Neural cell (in vitro differentiated cells): ENCODE measurements around the gene PLA2G6. TPM values are rescaled to one million over a fixed set of nuclear protein-coding genes. Genes with fewer than 3 reads are reported as not detected.

Experiments used
- H2AFZ ChIP-seq: fragments of 200-600, 300-800 bp; sonication (generic), shearing (Covaris generic); 2 replicates; pipeline ENCODE4 v1.6.0; 2014; ENCODE audit warnings: low read depth, mild to moderate bottlenecking, antibody characterized with exemption, low read length, moderate library complexity
- H3F3A ChIP-seq: fragments of 200-600 bp; shearing (Covaris generic); 2 replicates; pipeline ENCODE4 v1.6.1; 2016; ENCODE audit warnings: mild to moderate bottlenecking, moderate library complexity, mixed read lengths, antibody characterized with exemption, low read length; ENCODE audit not compliant: insufficient read depth, poor library complexity, severe bottlenecking
- H3K27ac ChIP-seq: fragments of 200-600, 300-800 bp; sonication (generic), shearing (Covaris generic); 2 replicates; pipeline ENCODE4 v1.5.1; 2014; ENCODE audit warnings: mild to moderate bottlenecking, low read length, moderate library complexity
- H3K27me3 ChIP-seq: fragments of 300-800, 200-600 bp; sonication (generic), shearing (Covaris generic); 2 replicates; pipeline ENCODE4 v1.6.0; 2014; ENCODE audit warnings: mild to moderate bottlenecking, low read depth, low read length, moderate library complexity; ENCODE audit not compliant: insufficient read depth
- H3K36me3 ChIP-seq: fragments of 300-800, 200-600 bp; sonication (generic), shearing (Covaris generic); 2 replicates; pipeline ENCODE4 v1.5.1; 2014; ENCODE audit warnings: mild to moderate bottlenecking, antibody characterized with exemption, low read length, moderate library complexity; ENCODE audit not compliant: insufficient read depth
- H3K4me2 ChIP-seq: fragments of 300-800, 200-600 bp; sonication (generic), shearing (Covaris generic); 2 replicates; pipeline ENCODE4 v1.6.0; 2014; ENCODE audit warnings: mild to moderate bottlenecking, low read length
- H3K4me3 ChIP-seq: fragments of 300-800, 200-600 bp; sonication (generic), shearing (Covaris generic); 2 replicates; pipeline ENCODE4 v1.5.1; 2014; ENCODE audit warnings: mild to moderate bottlenecking, low read length, moderate library complexity
- H3K79me2 ChIP-seq: fragments of 200-600 bp; shearing (Covaris generic); replicated peaks from 2 replicates; pipeline ENCODE4 v1.6.0; 2014; ENCODE audit warnings: mild to moderate bottlenecking, low read length, moderate library complexity; ENCODE audit not compliant: insufficient read depth
- H3K9ac ChIP-seq: fragments of 300-800, 200-600 bp; sonication (generic), shearing (Covaris generic); 2 replicates; pipeline ENCODE4 v1.6.1; 2016; ENCODE audit warnings: mild to moderate bottlenecking, low read length, mixed read lengths
- H3K9me2 ChIP-seq: fragments of 200-600 bp; shearing (Covaris generic); 2 replicates; pipeline ENCODE4 v1.6.1; 2016; ENCODE audit warnings: mild to moderate bottlenecking, low read length, mixed read lengths; ENCODE audit not compliant: insufficient read depth
- H3K9me3 ChIP-seq: fragments of 200-600, 300-800 bp; sonication (generic), shearing (Covaris generic); 2 replicates; pipeline ENCODE4 v1.6.1; 2016; ENCODE audit warnings: mild to moderate bottlenecking, mixed run types, low read length, moderate library complexity, mixed read lengths
- H4K20me1 ChIP-seq: fragments of 200-600 bp; shearing (Covaris generic); 2 replicates; pipeline ENCODE4 v1.6.1; 2016; ENCODE audit warnings: mild to moderate bottlenecking, mixed run types; ENCODE audit not compliant: insufficient read depth
- CTCF ChIP-seq: fragments of 450-650 bp; IDR thresholded peaks from 2 replicates; pipeline ENCODE4 v1.5.1; 2014; ENCODE audit warnings: antibody characterized with exemption, mild to moderate bottlenecking, moderate library complexity; ENCODE audit not compliant: poor library complexity, severe bottlenecking
- EP300 ChIP-seq: fragments of 450-650 bp; conservative IDR thresholded peaks from 2 replicates; pipeline ENCODE4 v1.6.1; 2014; ENCODE audit warnings: antibody characterized with exemption, mild to moderate bottlenecking, moderate library complexity; ENCODE audit not compliant: poor library complexity, severe bottlenecking
- EZH2 ChIP-seq: fragments of 200-600, 300-800 bp; shearing (Covaris generic), sonication (generic); IDR thresholded peaks from 2 replicates; pipeline ENCODE4 v1.6.1; 2014; ENCODE audit warnings: antibody characterized with exemption, low read length, borderline replicate concordance, mild to moderate bottlenecking; ENCODE audit not compliant: insufficient read depth, poor library complexity, severe bottlenecking
- MXI1 ChIP-seq: fragments of 450-650 bp; conservative IDR thresholded peaks from 2 replicates; pipeline ENCODE4 v1.6.1; 2014; ENCODE audit warnings: antibody characterized with exemption, mild to moderate bottlenecking; ENCODE audit not compliant: poor library complexity, severe bottlenecking
- POLR2AphosphoS5 ChIP-seq: IDR thresholded peaks from 2 replicates; pipeline ENCODE4 v1.6.1; 2012
- RAD21 ChIP-seq: fragments of 450-650 bp; conservative IDR thresholded peaks from 2 replicates; pipeline ENCODE4 v1.6.1; 2014; ENCODE audit warnings: antibody characterized with exemption, mild to moderate bottlenecking, moderate library complexity
- REST ChIP-seq: IDR thresholded peaks from 2 replicates; pipeline ENCODE4 v1.6.1; 2012; ENCODE audit warnings: borderline replicate concordance
- SMC3 ChIP-seq: fragments of 450-650 bp; conservative IDR thresholded peaks from 2 replicates; pipeline ENCODE4 v1.6.1; 2014; ENCODE audit warnings: antibody characterized with exemption, mild to moderate bottlenecking, moderate library complexity; ENCODE audit not compliant: poor library complexity
- TAF1 ChIP-seq: IDR thresholded peaks from 2 replicates; pipeline ENCODE4 v1.6.1; 2012; ENCODE audit warnings: low read depth
- polyA plus RNA-seq: library from polyadenylated mRNA; depleted of rRNA; stranded (reverse); fragments of >200 nt; gene quantifications from 2 replicates; pipeline ENCODE4 v1.2.3, GENCODE V29; 2014

PLA2G6 gene
- polyA plus RNA-seq, 1 donor from 2014 or later: 18.5 TPM

GRCh38 chr22:38221908-38222796 lies 40.5 kb upstream of the PLA2G6 start:
- TF ChIP-seq SMC3 (no peak), MXI1 (no peak), TAF1 (no peak), REST (no peak), RAD21 (no peak), CTCF (no peak), POLR2AphosphoS5 (no peak), EP300 (no peak), EZH2 (no peak)
- Histone ChIP-seq H4K20me1 (no peaks in the 10 kb centered on the region), H3K36me3 (no peaks in the 10 kb centered on the region), H3K9me3 (no peaks in the 10 kb centered on the region), H3K4me2 (no peak overlapping the region), H3F3A (no peaks in the 10 kb centered on the region), H3K9ac (no peak overlapping the region), H2AFZ (no peak overlapping the region), H3K4me3 (no peak overlapping the region), H3K79me2 (no peaks in the 10 kb centered on the region), H3K9me2 (no peaks in the 10 kb centered on the region), H3K27ac (no peak overlapping the region), H3K27me3 (no peaks in the 10 kb centered on the region)

- no peaks in the 10 kb centered on the region for H3F3A ChIP-seq
- no peaks in the 10 kb centered on the region for H3K27me3 ChIP-seq
- H3K27ac ChIP-seq: no peak overlapping the region
- H3K9me3 ChIP-seq: no peaks in the 10 kb centered on the region
- H3K36me3 ChIP-seq: no peaks in the 10 kb centered on the region
- no peak overlapping the region for H3K9ac ChIP-seq
- no peak overlapping the region for H2AFZ ChIP-seq
- H3K4me2 ChIP-seq: no peak overlapping the region
- no peaks in the 10 kb centered on the region for H3K79me2 ChIP-seq
- H3K9me2 ChIP-seq: no peaks in the 10 kb centered on the region
- no peaks in the 10 kb centered on the region for H4K20me1 ChIP-seq
- no peak overlapping the region for H3K4me3 ChIP-seq
- no peak for TF ChIP-seq CTCF
- TF ChIP-seq REST: no peak
- TF ChIP-seq POLR2AphosphoS5: no peak
- no peak for TF ChIP-seq MXI1
Observed at GRCh38 chr22:38221407-38221806, 39.8 kb upstream of the PLA2G6 start.
